HEK293T (cell line): ENCODE results near the gene SMIM38.

ENCODE experiments used
- CTCF ChIA-PET: fragments of 350-600 bp; formaldehyde crosslinking; extraction: SDS; loops from one replicate; lab custom pipeline; 2021; ENCODE audit warnings: antibody characterized with exemption, inconsistent platforms; lab: Yijun Ruan, JAX
- POLR2A ChIA-PET: fragments of 350-600 bp; formaldehyde crosslinking; extraction: SDS; loops from one replicate; lab custom pipeline; 2020; ENCODE audit warnings: antibody characterized with exemption, inconsistent platforms; lab: Yijun Ruan, JAX
- DNase-seq: peaks from one replicate; pipeline ENCODE4 v3.0.0; 2012; ENCODE audit warnings: mixed read lengths; ENCODE audit errors: extremely low spot score
- ARNT ChIP-seq: fragments of 450-650 bp; IDR thresholded peaks from 2 replicates; pipeline ENCODE4 v1.6.1; 2017; ENCODE audit warnings: mild to moderate bottlenecking
- BHLHE40 ChIP-seq: fragments of 450-650 bp; IDR thresholded peaks from 2 replicates; pipeline ENCODE4 v1.6.1; 2016; ENCODE audit warnings: mild to moderate bottlenecking, moderate library complexity, borderline replicate concordance
- CTBP1 ChIP-seq: fragments of 450-650 bp; IDR thresholded peaks from 2 replicates; pipeline ENCODE4 v1.6.1; 2016; ENCODE audit warnings: borderline replicate concordance
- ELF4 ChIP-seq: fragments of 450-650 bp; IDR thresholded peaks from 2 replicates; pipeline ENCODE4 v1.6.1; 2017; ENCODE audit warnings: antibody characterized with exemption
- FOXA1 ChIP-seq: fragments of 450-650 bp; IDR thresholded peaks from 2 replicates; pipeline ENCODE4 v1.6.1; 2016; ENCODE audit warnings: mild to moderate bottlenecking
- FOXK2 ChIP-seq: fragments of 450-650 bp; IDR thresholded peaks from 2 replicates; pipeline ENCODE4 v1.6.1; 2016; ENCODE audit warnings: mild to moderate bottlenecking
- FOXM1 ChIP-seq: fragments of 450-650 bp; IDR thresholded peaks from 2 replicates; pipeline ENCODE4 v1.6.1; 2017; ENCODE audit warnings: mild to moderate bottlenecking, borderline replicate concordance
- HDGF ChIP-seq: fragments of 450-650 bp; IDR thresholded peaks from 2 replicates; pipeline ENCODE4 v1.6.1; 2017; ENCODE audit warnings: antibody characterized with exemption, borderline replicate concordance
- L3MBTL2 ChIP-seq: fragments of 450-650 bp; conservative IDR thresholded peaks from 2 replicates; pipeline ENCODE4 v1.6.1; 2016; ENCODE audit warnings: mild to moderate bottlenecking
- LEF1 ChIP-seq: fragments of 450-650 bp; IDR thresholded peaks from 2 replicates; pipeline ENCODE4 v1.6.1; 2017; ENCODE audit warnings: mild to moderate bottlenecking, borderline replicate concordance
- NFRKB ChIP-seq: fragments of 450-650 bp; IDR thresholded peaks from 2 replicates; pipeline ENCODE4 v1.6.1; 2016; ENCODE audit warnings: mild to moderate bottlenecking, moderate library complexity
- SP1 ChIP-seq: fragments of 450-650 bp; IDR thresholded peaks from 2 replicates; pipeline ENCODE4 v1.6.1; 2017
- SUZ12 ChIP-seq: fragments of 450-650 bp; IDR thresholded peaks from 2 replicates; pipeline ENCODE4 v1.6.1; 2016; ENCODE audit warnings: mild to moderate bottlenecking
- TARDBP ChIP-seq: fragments of 450-650 bp; IDR thresholded peaks from 2 replicates; pipeline ENCODE4 v1.6.1; 2016
- ZNF384 ChIP-seq: fragments of 450-650 bp; IDR thresholded peaks from 2 replicates; pipeline ENCODE4 v1.6.1; 2016
- TF ChIP-seq, protein P1 (sequence below): fragments of 450-650 bp; IDR thresholded peaks from 2 replicates; pipeline ENCODE4 v1.6.1; 2016

SMIM38 gene

DNA sequence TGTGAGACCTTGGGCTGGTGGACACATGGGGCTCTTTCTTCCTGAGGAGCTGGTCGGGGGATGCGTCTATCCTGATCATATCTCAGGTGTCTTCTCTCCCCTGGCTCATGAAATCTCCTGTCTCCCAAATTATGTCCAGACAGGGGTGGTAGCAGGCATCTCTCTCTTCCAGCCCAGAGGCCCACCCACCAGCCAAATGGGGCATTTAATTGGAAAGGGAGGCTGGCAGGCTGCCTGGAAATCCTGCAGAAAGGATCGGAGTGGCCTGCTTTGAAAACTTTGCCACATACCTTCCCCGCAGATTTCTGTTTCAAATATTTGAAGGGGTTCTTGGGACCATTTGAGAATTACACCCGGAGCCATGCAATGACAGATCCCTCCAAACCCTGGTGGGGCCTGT, 37.4 kb downstream of the SMIM38 start:
- TF ChIP-seq ELF4 (no peak), TARDBP (no peak), LEF1 (no peak), HDGF (no peak), L3MBTL2 (no peak), ZNF384 (no peak), NFRKB (no peak), BHLHE40 (no peak), ARNT (no peak), FOXA1 (no peak), CTBP1 (no peak), FOXM1 (no peak), SP1 (no peak), SUZ12 (no peak)
- POLR2A ChIA-PET: no interaction called here
- DNase-seq: no peak
- CTCF ChIA-PET: no interaction called here

- no peak for TF ChIP-seq ELF4
- no peak for TF ChIP-seq FOXM1
- TF ChIP-seq SP1: no peak
- no peak for TF ChIP-seq FOXA1
- no peak for TF ChIP-seq LEF1
- TF ChIP-seq ZNF384: no peak
- no peak for TF ChIP-seq HDGF
- CTCF ChIA-PET: no interaction called here
- DNase-seq: no peak
- POLR2A ChIA-PET: no interaction called here
Observed at GRCh38 chr11:69193629-69194028, 37.9 kb downstream of the SMIM38 start.

GRCh38 chr11:69194396-69194795, 38.7 kb downstream of the SMIM38 start:
- ChIA-PET POLR2A (no interaction called here), CTCF (no interaction called here)
- no peak for DNase-seq
- TF ChIP-seq ELF4 (no peak), FOXM1 (no peak), FOXA1 (no peak), TARDBP (no peak)

DNA sequence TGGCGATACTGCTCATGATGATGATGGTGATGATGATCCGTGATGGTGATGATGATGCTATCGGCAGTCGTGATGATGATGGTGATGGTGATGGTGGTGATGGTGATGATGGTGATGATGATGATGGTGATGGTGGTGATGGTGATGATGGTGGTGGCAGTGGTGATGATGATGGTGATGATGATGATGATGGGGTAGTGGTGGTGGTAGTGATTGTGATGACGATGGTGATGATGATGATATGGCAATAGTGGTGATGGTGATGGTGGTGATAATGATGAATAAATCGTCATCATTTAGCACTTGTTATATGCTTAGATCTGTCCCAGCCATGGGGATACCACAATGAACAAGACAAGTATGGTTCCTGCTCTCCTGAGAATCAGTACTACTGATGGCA, 39.2 kb downstream of the SMIM38 start:
- DNase-seq: no peak
- ChIA-PET POLR2A (no interaction called here), CTCF (no interaction called here)
- TF ChIP-seq SP1 (no peak), ARNT (no peak), SUZ12 (no peak), BHLHE40 (no peak), CTBP1 (no peak), FOXA1 (no peak), LEF1 (no peak)
- TF ChIP-seq, protein P1, sequence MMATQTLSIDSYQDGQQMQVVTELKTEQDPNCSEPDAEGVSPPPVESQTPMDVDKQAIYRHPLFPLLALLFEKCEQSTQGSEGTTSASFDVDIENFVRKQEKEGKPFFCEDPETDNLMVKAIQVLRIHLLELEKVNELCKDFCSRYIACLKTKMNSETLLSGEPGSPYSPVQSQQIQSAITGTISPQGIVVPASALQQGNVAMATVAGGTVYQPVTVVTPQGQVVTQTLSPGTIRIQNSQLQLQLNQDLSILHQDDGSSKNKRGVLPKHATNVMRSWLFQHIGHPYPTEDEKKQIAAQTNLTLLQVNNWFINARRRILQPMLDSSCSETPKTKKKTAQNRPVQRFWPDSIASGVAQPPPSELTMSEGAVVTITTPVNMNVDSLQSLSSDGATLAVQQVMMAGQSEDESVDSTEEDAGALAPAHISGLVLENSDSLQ: no peak

GRCh38 chr11:69195824-69196782, 40.4 kb downstream of the SMIM38 start:
- CTCF ChIA-PET: no interaction called here
- TF ChIP-seq FOXA1 (no peak), ZNF384 (no peak), SP1 (no peak), L3MBTL2 (no peak)
- no peak for DNase-seq
- POLR2A ChIA-PET: no interaction called here

DNA sequence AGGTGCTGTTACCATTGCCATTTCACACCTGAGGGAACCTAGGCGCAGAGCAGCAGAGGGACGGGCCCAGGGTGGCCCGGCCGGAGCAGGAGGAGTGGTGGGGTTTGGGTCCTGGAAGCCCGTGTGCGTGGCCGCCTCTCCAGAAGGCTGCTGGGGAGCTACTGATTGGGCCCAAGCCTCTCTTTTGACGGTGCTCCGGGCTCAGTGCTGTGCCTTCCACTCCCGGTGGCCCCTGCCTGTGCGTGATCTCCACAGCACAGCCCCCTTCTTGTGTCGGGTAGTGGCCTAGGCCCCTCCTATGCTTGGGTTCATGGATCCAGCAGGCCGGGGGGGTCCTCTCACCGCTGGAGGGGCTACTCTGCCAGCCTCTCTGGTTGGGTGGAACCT, 41.0 kb downstream of the SMIM38 start:
- ChIA-PET CTCF (no interaction called here), POLR2A (no interaction called here)
- DNase-seq: no peak
- TF ChIP-seq SP1 (no peak), FOXK2 (no peak), FOXA1 (no peak), CTBP1 (no peak), ELF4 (no peak), FOXM1 (no peak), HDGF (no peak), LEF1 (no peak)

DNA sequence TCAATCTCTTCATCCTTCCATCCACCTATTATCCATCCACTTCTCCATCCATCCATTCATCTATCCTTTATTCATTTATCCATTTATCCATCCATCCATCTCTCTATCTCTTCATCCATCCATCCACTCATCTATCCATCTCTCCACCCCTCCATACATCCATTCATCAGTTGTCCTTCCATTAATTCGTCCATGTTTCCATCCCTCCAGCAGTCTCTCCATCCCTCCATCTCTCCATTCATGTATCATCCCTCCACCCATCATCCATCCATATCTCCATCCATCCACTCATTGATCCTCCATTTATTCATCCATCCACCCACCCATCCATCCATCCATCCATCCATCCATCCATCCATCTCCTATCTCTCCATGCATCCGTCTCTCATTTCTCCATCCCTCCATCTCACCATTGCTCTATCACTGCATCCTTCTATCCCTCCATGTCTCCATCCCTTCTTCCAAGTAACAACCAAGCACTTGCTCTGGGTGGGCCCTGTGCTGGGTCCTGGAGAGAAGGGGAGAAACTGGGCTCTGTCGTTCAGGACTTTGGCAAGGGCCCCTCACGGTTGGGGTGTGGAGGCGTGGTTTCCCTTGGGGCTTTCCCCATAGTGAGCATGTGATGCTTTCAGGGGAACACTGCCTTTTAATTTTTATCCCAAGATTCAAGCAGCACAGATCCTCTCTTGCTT, 43.3 kb downstream of the SMIM38 start:
- POLR2A ChIA-PET: no interaction called here

GRCh38 chr11:69199583-69200315, 44.0 kb downstream of the SMIM38 start:
- no peak for DNase-seq
- ChIA-PET POLR2A (no interaction called here), CTCF (no interaction called here)
- no peak for TF ChIP-seq HDGF
- TF ChIP-seq FOXA1: no peak
- no peak for TF ChIP-seq ELF4
- TF ChIP-seq SP1: no peak
- TF ChIP-seq FOXK2: no peak
- TF ChIP-seq TARDBP: no peak
- no peak for TF ChIP-seq SUZ12
- TF ChIP-seq NFRKB: no peak
- no peak for TF ChIP-seq L3MBTL2
- TF ChIP-seq ZNF384: no peak
- TF ChIP-seq CTBP1: no peak
- TF ChIP-seq, protein P1: no peak
- TF ChIP-seq ARNT: no peak
- TF ChIP-seq BHLHE40: no peak
- no peak for TF ChIP-seq LEF1
- no peak for TF ChIP-seq FOXM1

More for the DNA sequence above, 43.3 kb downstream of the SMIM38 start:
- TF ChIP-seq CTBP1 (no peak), FOXM1 (no peak)
- CTCF ChIA-PET: no interaction called here
- no peak for DNase-seq
